Suppressor macrophage treated with lipopolysaccharide for 4 hours (primary cell): ENCODE measurements around the gene RAB3GAP1.
"Not testable (repeated sequence)": the region's sequence is repeated elsewhere in the genome, so short reads cannot be mapped to it uniquely, and the experiment has no call there.

ENCODE experiments used
- DNase-seq: peaks from one replicate; pipeline ENCODE4 v3.0.0-alpha.2; 2020

RAB3GAP1 gene

GRCh38 chr2:135056790-135057189 is 4.7 kb downstream of the RAB3GAP1 start:
- DNase-seq: no peak

- DNase-seq: no peak
These were observed 7.5 kb downstream of the RAB3GAP1 start for GRCh38 chr2:135059577-135059976.

GRCh38 chr2:135063210-135063609 is 11.1 kb downstream of the RAB3GAP1 start:
- peak; percentile 25 for DNase-seq

- no peak for DNase-seq
These were observed 12.1 kb downstream of the RAB3GAP1 start for GRCh38 chr2:135064149-135064548.

- DNase-seq: peak; percentile 26
These were observed 14.6 kb downstream of the RAB3GAP1 start for GRCh38 chr2:135066710-135067109.

- DNase-seq: no peak
These were observed 20.3 kb downstream of the RAB3GAP1 start for GRCh38 chr2:135072125-135072997.

GRCh38 chr2:135074216-135074615 is 22.1 kb downstream of the RAB3GAP1 start:
- no peak for DNase-seq

- no peak for DNase-seq
These were observed 24.5 kb downstream of the RAB3GAP1 start for GRCh38 chr2:135076556-135076955.

GRCh38 chr2:135078417-135078816 is 26.3 kb downstream of the RAB3GAP1 start:
- no peak for DNase-seq

- peak; percentile 16 for DNase-seq
These were observed 34.1 kb downstream of the RAB3GAP1 start for GRCh38 chr2:135086222-135086621.

GRCh38 chr2:135089597-135089996 is 37.5 kb downstream of the RAB3GAP1 start:
- DNase-seq: not testable (repeated sequence)

- DNase-seq: no peak
These were observed 39.6 kb downstream of the RAB3GAP1 start for GRCh38 chr2:135091681-135092080.

GRCh38 chr2:135093193-135093592 is 41.1 kb downstream of the RAB3GAP1 start:
- no peak for DNase-seq

- DNase-seq: no peak
These were observed 41.7 kb downstream of the RAB3GAP1 start for GRCh38 chr2:135093670-135094330.

- no peak for DNase-seq
These were observed 42.4 kb downstream of the RAB3GAP1 start for GRCh38 chr2:135094508-135094907.

GRCh38 chr2:135095591-135095990 is 43.5 kb downstream of the RAB3GAP1 start:
- no peak for DNase-seq

- no peak for DNase-seq
These were observed 44.8 kb downstream of the RAB3GAP1 start for GRCh38 chr2:135096665-135097446.

GRCh38 chr2:135097532-135098231 is 45.6 kb downstream of the RAB3GAP1 start:
- no peak for DNase-seq

- DNase-seq: no peak
These were observed 47.9 kb downstream of the RAB3GAP1 start for GRCh38 chr2:135099802-135100483.

GRCh38 chr2:135103843-135104242 is 51.8 kb downstream of the RAB3GAP1 start:
- no peak for DNase-seq

- not testable (repeated sequence) for DNase-seq
These were observed 53.6 kb downstream of the RAB3GAP1 start for GRCh38 chr2:135105513-135106316.
